NT2/D1 (cell line): ENCODE results near the gene CYP3A5.
"Not testable (repeated sequence)": the region's sequence is repeated elsewhere in the genome, so short reads cannot be mapped to it uniquely, and the experiment has no call there.

Experiments used
- DNase-seq: peaks from one replicate; pipeline ENCODE4 v3.0.0-alpha.2; 2011; ENCODE audit warnings: low read depth, low spot score
- H3K27me3 ChIP-seq: 2 replicates; pipeline ENCODE4 v1.6.0; 2011; ENCODE audit warnings: mild to moderate bottlenecking; ENCODE audit not compliant: insufficient read length, insufficient read depth
- H3K36me3 ChIP-seq: 2 replicates; pipeline ENCODE4 v1.6.1; 2011; ENCODE audit warnings: mild to moderate bottlenecking, low read length, mixed read lengths; ENCODE audit not compliant: insufficient read depth, insufficient read length
- H3K4me1 ChIP-seq: 2 replicates; pipeline ENCODE4 v1.5.1; 2011; ENCODE audit not compliant: insufficient read depth, insufficient read length
- H3K4me3 ChIP-seq: 2 replicates; pipeline ENCODE4 v1.5.1; 2011; ENCODE audit warnings: low read depth; ENCODE audit not compliant: insufficient read length
- H3K9ac ChIP-seq: 2 replicates; pipeline ENCODE4 v1.6.0; 2011; ENCODE audit warnings: low read depth; ENCODE audit not compliant: insufficient read length
- H3K9me3 ChIP-seq: 2 replicates; pipeline ENCODE4 v1.5.1; 2011; ENCODE audit warnings: mild to moderate bottlenecking, low read length; ENCODE audit not compliant: insufficient read depth
- SUZ12 ChIP-seq: IDR thresholded peaks from 2 replicates; pipeline ENCODE4 v1.6.1; 2011; ENCODE audit not compliant: insufficient read length, insufficient read depth; ENCODE audit errors: extremely low read depth
- YY1 ChIP-seq: IDR thresholded peaks from 2 replicates; pipeline ENCODE4 v1.6.1; 2011; ENCODE audit not compliant: insufficient read length, insufficient read depth
- ZNF274 ChIP-seq: IDR thresholded peaks from 2 replicates; pipeline ENCODE4 v1.6.1; 2011; ENCODE audit warnings: mild to moderate bottlenecking, low read depth, low read length

The CYP3A5 gene

DNA sequence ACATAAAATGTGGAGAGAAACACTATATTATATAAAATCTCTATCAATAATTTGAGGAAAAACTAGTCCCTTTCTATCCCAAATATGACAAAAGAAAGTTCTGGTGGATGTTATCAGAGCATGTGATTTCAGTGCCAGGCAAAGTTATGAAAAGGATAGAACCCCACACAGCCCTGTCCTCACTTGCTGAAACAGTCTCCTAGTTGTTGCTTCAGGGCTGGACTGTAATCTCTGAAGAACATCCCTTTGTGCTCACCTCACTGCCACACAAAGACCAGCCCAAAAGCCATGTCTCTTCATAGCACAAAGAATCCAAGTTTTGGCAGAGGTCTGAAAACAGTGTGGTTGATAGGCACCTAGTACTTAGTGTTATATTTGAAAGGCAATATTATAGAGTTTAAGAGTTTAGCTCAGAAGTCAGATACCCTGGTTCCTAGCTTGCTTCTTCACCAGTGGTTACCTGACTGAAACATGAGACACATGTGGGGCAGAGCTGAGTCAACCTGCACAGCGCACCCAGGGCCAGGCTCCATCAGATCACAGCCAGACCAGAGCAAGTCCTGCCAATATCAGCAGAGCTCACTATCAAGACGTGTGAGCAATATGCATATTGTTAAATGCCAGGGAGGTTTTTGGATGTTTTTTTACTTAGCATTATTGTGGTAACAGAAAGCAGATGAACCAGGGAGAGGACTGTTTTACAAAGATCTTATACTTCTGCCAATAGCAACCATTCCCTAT is 30.2 kb upstream of the CYP3A5 start:
- DNase-seq = no peak
- H3K4me3 ChIP-seq = no peak overlapping the region

DNA sequence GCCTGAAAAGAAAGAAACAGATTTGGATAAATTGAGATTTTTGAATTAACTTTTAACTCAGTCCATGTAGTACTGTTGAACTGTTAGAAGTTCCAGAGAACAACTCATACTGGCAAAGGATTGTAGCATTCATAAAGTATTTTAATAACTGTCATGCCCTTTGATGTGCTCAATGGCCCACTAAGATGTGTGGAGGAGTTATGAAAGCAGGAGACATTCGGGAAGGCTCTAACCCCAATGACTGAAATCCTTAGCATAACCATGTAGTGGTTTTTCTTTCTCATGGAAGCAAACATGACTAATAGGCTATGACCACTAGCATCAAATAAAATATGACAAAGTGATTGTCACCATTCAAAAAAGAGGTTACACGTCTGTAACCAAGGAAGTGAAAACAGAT is 29.5 kb upstream of the CYP3A5 start:
- peaks cover 38% of the 10 kb centered on the region for H3K9me3 ChIP-seq
- no peaks in the 10 kb centered on the region for H3K27me3 ChIP-seq
- no peaks in the 10 kb centered on the region for H3K36me3 ChIP-seq
- no peak for DNase-seq
- no peak overlapping the region for H3K4me3 ChIP-seq
- no peak overlapping the region for H3K9ac ChIP-seq
- TF ChIP-seq SUZ12 = no peak
- no peak for TF ChIP-seq ZNF274
- no peak for TF ChIP-seq YY1
- H3K4me1 ChIP-seq = no peaks in the 10 kb centered on the region

More for the DNA sequence above, 30.2 kb upstream of the CYP3A5 start:
- Histone ChIP-seq H3K9me3 (peaks cover 38% of the 10 kb centered on the region), H3K36me3 (no peaks in the 10 kb centered on the region), H3K9ac (no peak overlapping the region), H3K4me1 (no peaks in the 10 kb centered on the region), H3K27me3 (no peaks in the 10 kb centered on the region)
- TF ChIP-seq SUZ12 = no peak
- TF ChIP-seq YY1 = no peak
- no peak for TF ChIP-seq ZNF274

DNA sequence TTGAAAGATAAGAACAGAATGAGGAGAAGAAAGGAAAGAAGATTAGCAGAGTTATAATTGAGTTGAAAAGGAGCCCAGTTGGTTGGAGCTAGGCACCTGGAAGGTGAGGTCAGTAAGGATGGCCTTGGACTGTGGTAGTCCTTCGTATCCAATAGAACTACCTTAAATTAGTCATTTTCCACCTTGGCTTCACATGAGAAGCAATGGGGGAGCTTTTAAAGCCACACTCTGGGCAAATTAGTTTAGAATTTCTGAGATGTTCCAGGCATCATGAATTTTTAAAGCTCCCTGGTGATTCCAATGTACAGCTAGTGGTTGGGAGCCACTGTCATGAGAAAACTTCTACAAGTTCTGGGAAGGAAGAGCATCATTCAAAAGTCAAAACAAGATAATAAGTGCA is 27.3 kb upstream of the CYP3A5 start:
- no peak for TF ChIP-seq YY1
- no peak for TF ChIP-seq ZNF274
- TF ChIP-seq SUZ12 = no peak
- no peak overlapping the region for H3K9ac ChIP-seq
- no peaks in the 10 kb centered on the region for H3K36me3 ChIP-seq
- no peak overlapping the region for H3K4me3 ChIP-seq
- no peaks in the 10 kb centered on the region for H3K27me3 ChIP-seq
- H3K9me3 ChIP-seq = peaks cover 38% of the 10 kb centered on the region
- DNase-seq = no peak
- H3K4me1 ChIP-seq = no peaks in the 10 kb centered on the region

DNA sequence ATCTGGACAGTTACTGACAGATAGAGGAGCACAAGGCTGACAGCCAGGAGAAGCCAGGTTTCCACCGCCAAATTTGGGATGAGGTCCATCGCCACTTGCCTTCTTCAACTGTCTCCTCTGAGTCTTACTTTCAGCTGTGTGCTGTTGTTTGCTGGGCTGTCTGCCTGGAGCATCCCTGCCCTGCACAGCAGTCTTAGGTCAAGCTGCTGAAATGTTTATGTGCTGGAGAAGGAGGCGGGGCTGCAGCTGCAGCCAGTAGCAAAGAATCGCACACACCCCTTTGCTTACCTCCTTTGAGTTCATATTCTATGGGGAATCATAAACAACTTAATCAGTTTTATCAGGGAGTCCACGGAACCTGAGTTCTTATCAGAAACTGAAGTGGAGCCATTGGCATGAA is 20.1 kb upstream of the CYP3A5 start:
- TF ChIP-seq SUZ12 (no peak), ZNF274 (no peak), YY1 (no peak)
- no peak for DNase-seq
- Histone ChIP-seq H3K4me3 (no peak overlapping the region), H3K9ac (no peak overlapping the region), H3K27me3 (no peaks in the 10 kb centered on the region), H3K36me3 (no peaks in the 10 kb centered on the region), H3K9me3 (no peaks in the 10 kb centered on the region), H3K4me1 (no peaks in the 10 kb centered on the region)

DNA sequence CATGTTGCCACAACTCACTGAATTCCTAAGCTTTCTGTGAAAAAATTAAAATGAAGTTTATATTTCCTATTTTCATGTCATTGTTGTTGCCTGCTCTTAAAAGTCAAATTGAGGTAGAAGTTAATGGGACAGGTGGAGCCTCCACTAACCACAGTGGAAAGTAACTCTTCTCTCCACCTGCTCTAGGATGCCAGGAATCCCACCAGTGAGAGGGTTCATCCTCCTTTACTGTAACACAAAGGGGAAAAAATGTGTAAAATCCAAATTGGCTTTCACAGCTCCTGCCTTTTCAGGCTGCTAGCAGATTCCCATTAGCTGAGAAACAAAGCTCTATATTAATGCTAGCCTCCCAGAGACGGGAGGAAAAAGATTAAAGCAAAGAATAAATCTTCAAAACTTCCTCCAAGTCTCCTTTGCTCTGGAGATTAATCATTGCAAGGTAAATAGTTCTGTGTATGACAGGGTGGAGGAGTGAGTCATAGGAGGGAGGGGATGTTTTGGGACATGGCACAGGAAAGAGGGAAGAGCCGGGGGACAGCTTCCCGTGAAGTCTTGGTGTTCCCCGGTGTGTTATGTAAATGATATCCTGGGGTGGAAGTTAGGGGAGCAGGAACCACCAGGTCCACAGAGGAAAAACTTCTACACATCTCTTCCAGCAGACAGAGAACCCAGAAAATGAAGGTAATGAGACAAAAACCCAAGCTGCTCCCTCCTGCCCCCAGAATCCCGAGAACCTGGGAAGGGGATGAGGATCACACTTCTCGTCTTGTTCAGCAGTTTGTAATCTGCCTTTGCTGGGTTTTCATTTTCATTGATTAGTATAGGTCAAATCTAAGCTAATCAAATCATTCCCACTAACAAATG is 19.3 kb upstream of the CYP3A5 start:
- H3K9ac ChIP-seq, H3K4me1 ChIP-seq, H3K4me3 ChIP-seq, H3K9me3 ChIP-seq, DNase-seq, H3K27me3 ChIP-seq, H3K36me3 ChIP-seq: not testable (repeated sequence)

DNA sequence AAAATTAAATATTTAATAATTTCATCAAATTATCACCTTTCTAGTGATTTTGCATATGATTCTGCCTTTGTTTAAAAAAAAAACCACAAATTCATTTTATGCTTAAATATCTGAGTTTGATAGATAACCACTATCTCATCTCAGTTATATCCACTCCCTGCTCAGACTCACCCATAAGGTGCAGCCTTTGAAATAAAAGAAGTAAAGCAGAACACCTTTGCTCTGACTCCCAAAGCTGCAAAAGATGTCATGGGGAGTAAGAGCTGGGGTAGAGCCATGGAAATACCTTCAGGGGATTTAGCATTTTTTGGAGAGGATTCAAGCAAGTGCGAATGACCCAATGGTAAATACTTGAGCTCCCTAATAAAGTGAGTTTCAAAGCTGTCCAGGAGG is 15.1 kb upstream of the CYP3A5 start:
- Histone ChIP-seq H3K4me3 (no peak overlapping the region), H3K9ac (no peak overlapping the region), H3K9me3 (no peaks in the 10 kb centered on the region), H3K27me3 (no peaks in the 10 kb centered on the region), H3K4me1 (no peaks in the 10 kb centered on the region), H3K36me3 (no peaks in the 10 kb centered on the region)
- TF ChIP-seq ZNF274 (no peak), SUZ12 (no peak), YY1 (no peak)
- DNase-seq = no peak

DNA sequence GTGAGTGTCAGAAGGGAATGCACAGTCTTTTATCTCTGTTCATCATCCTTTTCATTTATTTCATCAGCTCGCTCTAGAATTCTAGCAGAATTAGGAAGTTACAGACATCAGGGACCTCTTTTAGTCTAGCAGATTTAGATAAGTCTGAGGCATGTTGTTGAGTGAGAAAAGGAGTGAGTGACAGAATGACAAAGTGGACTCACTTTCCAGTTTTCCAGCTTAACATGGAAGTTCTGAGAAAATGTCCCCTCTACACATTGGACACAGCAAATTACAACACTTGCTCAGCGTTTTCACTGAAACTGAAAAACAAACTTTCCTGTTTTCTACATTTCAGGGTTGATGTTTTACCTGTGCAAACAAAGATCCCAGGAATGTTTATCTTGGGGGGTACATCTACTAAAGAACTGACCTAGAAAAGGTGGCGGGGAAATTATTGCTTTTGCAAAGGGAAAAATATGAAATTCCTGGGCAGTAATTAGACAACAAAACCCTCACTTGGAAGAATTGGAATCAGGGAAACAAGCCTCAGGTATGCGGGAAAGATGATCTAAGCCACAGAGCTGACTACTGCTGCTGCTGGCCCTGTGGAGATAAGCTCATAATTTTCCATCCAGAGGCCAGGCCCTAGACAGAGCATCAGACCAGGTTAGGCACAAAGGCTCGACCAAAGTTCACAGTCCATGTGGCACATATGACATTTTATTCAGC is 14.6 kb upstream of the CYP3A5 start:
- no peak overlapping the region for H3K9ac ChIP-seq
- H3K9me3 ChIP-seq = no peaks in the 10 kb centered on the region
- DNase-seq = no peak
- no peaks in the 10 kb centered on the region for H3K27me3 ChIP-seq
- no peaks in the 10 kb centered on the region for H3K36me3 ChIP-seq
- TF ChIP-seq YY1 (no peak), ZNF274 (no peak), SUZ12 (no peak)
- H3K4me3 ChIP-seq = no peak overlapping the region
- H3K4me1 ChIP-seq = no peaks in the 10 kb centered on the region
